ENCODE results near the gene NCBP3.

The NCBP3 gene

GRCh38 chr17:3879186-3879585, 33.1 kb upstream of the NCBP3 start:
- ChIA-PET POLR2A (interaction anchor here (0.8 to 1.8 kb wide), 3 partner anchors 11 to 34 kb away, joined by 3 to 9 read pairs (median 5); partner anchors contain the start of gene CAMKK1), CTCF (no interaction called here)
- TF ChIP-seq SUZ12 (IDR thresholded peaks at IDR 0.05) (no peak), NFRKB (IDR thresholded peaks at IDR 0.05) (no peak)
- no peak for DNase-seq (ENCODE audit: extremely low spot score)

- CTCF ChIA-PET, result no interaction called here
- no peak for DNase-seq (ENCODE audit: extremely low spot score)
- POLR2A ChIA-PET, result no interaction called here
- no peak for TF ChIP-seq FOXK2 (IDR thresholded peaks at IDR 0.05)
- no peak for TF ChIP-seq CTBP1 (IDR thresholded peaks at IDR 0.05; ENCODE audit: borderline replicate concordance)
- no peak for TF ChIP-seq LEF1 (IDR thresholded peaks at IDR 0.05; ENCODE audit: borderline replicate concordance)
- no peak for TF ChIP-seq SUZ12 (IDR thresholded peaks at IDR 0.05)
- TF ChIP-seq HDGF (IDR thresholded peaks at IDR 0.05; ENCODE audit: borderline replicate concordance), result no peak
- TF ChIP-seq FOXA1 (IDR thresholded peaks at IDR 0.05), result no peak
- TF ChIP-seq FOXM1 (IDR thresholded peaks at IDR 0.05; ENCODE audit: borderline replicate concordance), result no peak
- TF ChIP-seq ZNF384 (IDR thresholded peaks at IDR 0.05), result no peak
- no peak for TF ChIP-seq TARDBP (IDR thresholded peaks at IDR 0.05)
- no peak for TF ChIP-seq ARNT (IDR thresholded peaks at IDR 0.05)
- TF ChIP-seq ELF4 (IDR thresholded peaks at IDR 0.05), result no peak
- TF ChIP-seq NFRKB (IDR thresholded peaks at IDR 0.05), result no peak
- TF ChIP-seq BHLHE40 (IDR thresholded peaks at IDR 0.05; ENCODE audit: borderline replicate concordance), result no peak
- TF ChIP-seq L3MBTL2 (conservative IDR thresholded peaks at IDR 0.05), result no peak
- no peak for TF ChIP-seq SP1 (IDR thresholded peaks at IDR 0.05)
These were observed 31.2 kb upstream of the NCBP3 start for GRCh38 chr17:3877220-3877619.

DNA sequence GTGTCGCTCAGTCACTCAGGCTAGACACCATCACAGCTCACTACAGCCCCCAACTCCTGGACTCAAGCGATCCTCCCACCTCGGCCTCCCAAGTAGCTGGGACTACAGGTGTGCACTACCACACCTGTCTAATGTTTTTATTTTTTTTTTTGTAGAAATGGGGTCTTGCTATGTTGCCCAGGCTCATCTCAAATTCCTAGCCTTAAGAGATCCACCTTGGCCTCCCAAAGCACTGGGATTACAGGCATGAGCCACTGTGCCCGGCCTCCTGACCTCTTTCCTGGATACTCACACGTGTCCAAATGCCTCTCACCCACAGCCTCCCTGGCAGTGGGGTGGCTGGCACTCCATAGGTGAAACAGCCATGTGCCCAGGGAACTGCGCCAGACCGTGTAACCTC, 29.3 kb upstream of the NCBP3 start:
- ChIA-PET POLR2A (no interaction called here), CTCF (no interaction called here)
- no peak for TF ChIP-seq ARNT (IDR thresholded peaks at IDR 0.05)
- TF ChIP-seq FOXM1 (IDR thresholded peaks at IDR 0.05; ENCODE audit: borderline replicate concordance), result no peak
- no peak for TF ChIP-seq HDGF (IDR thresholded peaks at IDR 0.05; ENCODE audit: borderline replicate concordance)
- no peak for TF ChIP-seq TARDBP (IDR thresholded peaks at IDR 0.05)
- TF ChIP-seq NFRKB (IDR thresholded peaks at IDR 0.05), result no peak
- TF ChIP-seq ZNF384 (IDR thresholded peaks at IDR 0.05), result no peak
- no peak for TF ChIP-seq CTBP1 (IDR thresholded peaks at IDR 0.05; ENCODE audit: borderline replicate concordance)
- TF ChIP-seq FOXK2 (IDR thresholded peaks at IDR 0.05), result no peak
- TF ChIP-seq BHLHE40 (IDR thresholded peaks at IDR 0.05; ENCODE audit: borderline replicate concordance), result no peak
- no peak for TF ChIP-seq PKNOX1 (IDR thresholded peaks at IDR 0.05)
- TF ChIP-seq FOXA1 (IDR thresholded peaks at IDR 0.05), result no peak
- no peak for TF ChIP-seq SUZ12 (IDR thresholded peaks at IDR 0.05)
- TF ChIP-seq L3MBTL2 (conservative IDR thresholded peaks at IDR 0.05), result no peak
- TF ChIP-seq SP1 (IDR thresholded peaks at IDR 0.05), result no peak
- no peak for DNase-seq (ENCODE audit: extremely low spot score)

DNA sequence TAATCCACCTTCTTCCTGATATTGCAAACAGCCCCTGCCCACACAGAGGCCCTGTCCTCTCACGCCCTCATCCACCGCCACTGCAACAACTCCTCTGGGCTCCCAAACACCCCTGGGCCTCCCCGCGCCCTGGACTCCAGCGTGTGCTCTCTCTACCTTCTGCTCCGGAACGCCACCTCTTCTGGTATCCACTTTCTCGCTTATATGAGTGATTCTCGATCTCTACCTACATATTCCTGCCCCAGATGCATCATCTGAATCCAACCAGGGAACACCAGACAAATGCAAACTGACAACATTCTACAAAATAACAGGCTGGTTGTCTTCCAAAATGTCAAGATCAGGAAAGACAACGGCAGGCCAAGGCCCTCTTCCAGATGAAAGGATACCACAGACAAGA, 27.8 kb upstream of the NCBP3 start:
- ChIA-PET POLR2A (no interaction called here), CTCF (no interaction called here)
- TF ChIP-seq ZNF384 (IDR thresholded peaks at IDR 0.05), result no peak
- TF ChIP-seq SUZ12 (IDR thresholded peaks at IDR 0.05), result no peak
- no peak for TF ChIP-seq L3MBTL2 (conservative IDR thresholded peaks at IDR 0.05)
- no peak for TF ChIP-seq ARNT (IDR thresholded peaks at IDR 0.05)
- TF ChIP-seq NFRKB (IDR thresholded peaks at IDR 0.05), result no peak
- TF ChIP-seq FOXM1 (IDR thresholded peaks at IDR 0.05; ENCODE audit: borderline replicate concordance), result no peak
- TF ChIP-seq CTBP1 (IDR thresholded peaks at IDR 0.05; ENCODE audit: borderline replicate concordance), result no peak
- DNase-seq (ENCODE audit: extremely low spot score), result no peak

DNA sequence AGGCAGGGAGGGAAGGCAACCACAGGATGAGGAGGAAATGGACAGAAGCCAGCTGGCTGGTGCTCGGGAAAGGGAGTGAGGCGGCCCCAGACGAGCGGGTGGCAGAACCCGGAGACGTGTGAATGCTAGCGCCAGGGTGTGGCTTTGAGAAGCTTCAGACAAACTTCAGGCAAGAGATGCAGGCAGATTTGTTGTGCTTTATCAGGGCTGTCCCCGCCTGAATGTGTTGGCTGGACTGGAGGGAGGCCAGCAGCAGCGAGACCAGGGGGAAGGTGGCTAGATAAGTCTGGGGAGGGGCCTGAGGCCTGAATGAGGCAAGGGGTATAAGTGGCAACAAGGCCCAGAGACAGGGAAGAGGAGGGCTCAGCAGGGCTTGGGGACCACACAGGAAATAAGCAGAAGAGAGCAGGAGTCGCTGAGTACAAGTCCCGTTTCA, 24.8 kb upstream of the NCBP3 start:
- TF ChIP-seq LEF1 (IDR thresholded peaks at IDR 0.05; ENCODE audit: borderline replicate concordance) (no peak), PKNOX1 (IDR thresholded peaks at IDR 0.05) (no peak), ELF4 (IDR thresholded peaks at IDR 0.05) (no peak), SP1 (IDR thresholded peaks at IDR 0.05) (no peak), NFRKB (IDR thresholded peaks at IDR 0.05) (no peak), L3MBTL2 (conservative IDR thresholded peaks at IDR 0.05) (no peak), CTBP1 (IDR thresholded peaks at IDR 0.05; ENCODE audit: borderline replicate concordance) (no peak), ARNT (IDR thresholded peaks at IDR 0.05) (no peak), FOXA1 (IDR thresholded peaks at IDR 0.05) (no peak), TARDBP (IDR thresholded peaks at IDR 0.05) (no peak)
- ChIA-PET CTCF (no interaction called here), POLR2A (no interaction called here)
- no peak for DNase-seq (ENCODE audit: extremely low spot score)

GRCh38 chr17:3867606-3868005, 21.6 kb upstream of the NCBP3 start:
- ChIA-PET CTCF (no interaction called here), POLR2A (no interaction called here)
- no peak for DNase-seq (ENCODE audit: extremely low spot score)
- no peak for TF ChIP-seq PKNOX1 (IDR thresholded peaks at IDR 0.05)
- TF ChIP-seq SUZ12 (IDR thresholded peaks at IDR 0.05), result no peak
- TF ChIP-seq HDGF (IDR thresholded peaks at IDR 0.05; ENCODE audit: borderline replicate concordance), result no peak
- TF ChIP-seq ZNF384 (IDR thresholded peaks at IDR 0.05), result no peak

- POLR2A ChIA-PET, result no interaction called here
- CTCF ChIA-PET, result interaction anchor here (0.7 kb wide), 1 partner anchor 129 kb away, joined by 3 read pairs; no protein-coding TSS in a partner anchor
- no peak for DNase-seq (ENCODE audit: extremely low spot score)
- no peak for TF ChIP-seq ZNF384 (IDR thresholded peaks at IDR 0.05)
- no peak for TF ChIP-seq BHLHE40 (IDR thresholded peaks at IDR 0.05; ENCODE audit: borderline replicate concordance)
- no peak for TF ChIP-seq HDGF (IDR thresholded peaks at IDR 0.05; ENCODE audit: borderline replicate concordance)
- TF ChIP-seq L3MBTL2 (conservative IDR thresholded peaks at IDR 0.05), result no peak
- TF ChIP-seq SUZ12 (IDR thresholded peaks at IDR 0.05), result no peak
- TF ChIP-seq ARNT (IDR thresholded peaks at IDR 0.05), result no peak
- no peak for TF ChIP-seq SP1 (IDR thresholded peaks at IDR 0.05)
- TF ChIP-seq CTBP1 (IDR thresholded peaks at IDR 0.05; ENCODE audit: borderline replicate concordance), result no peak
- TF ChIP-seq ELF4 (IDR thresholded peaks at IDR 0.05), result no peak
These were observed 21.1 kb upstream of the NCBP3 start for GRCh38 chr17:3867106-3867505.
